HepG2 (cell line): ENCODE data around the gene DMGDH. TPM values are rescaled to one million over a fixed set of nuclear protein-coding genes. Genes with fewer than 3 reads are reported as not detected.

ENCODE experiments used
- AKNA ChIP-seq: sonication (generic); formaldehyde crosslinking; IDR thresholded peaks from 2 replicates; pipeline ENCODE4 v1.4.0; 2020; ENCODE audit warnings: missing genetic modification reagents, borderline replicate concordance
- HDAC6 ChIP-seq: fragments of 200-600 bp; sonication (generic); IDR thresholded peaks from 2 replicates; pipeline ENCODE4 v1.7.0; 2017; ENCODE audit warnings: mild to moderate bottlenecking, antibody characterized with exemption, low read length, low read depth
- HMG20A ChIP-seq: IDR thresholded peaks from 2 replicates; pipeline ENCODE4 v1.6.1; 2016; ENCODE audit warnings: borderline replicate concordance
- KIAA2018 ChIP-seq: sonication (generic); formaldehyde crosslinking; IDR thresholded peaks from 2 replicates; pipeline ENCODE4 v1.5.0; 2020; ENCODE audit warnings: mild to moderate bottlenecking, missing genetic modification reagents, borderline replicate concordance
- SNAI1 ChIP-seq: sonication (generic); formaldehyde crosslinking; IDR thresholded peaks from 2 replicates; pipeline ENCODE4 v1.5.0; 2020; ENCODE audit warnings: mild to moderate bottlenecking, missing genetic modification reagents, borderline replicate concordance
- ZFP62 ChIP-seq: sonication (generic); formaldehyde crosslinking; IDR thresholded peaks from 2 replicates; pipeline ENCODE4 v1.4.0; 2020; ENCODE audit warnings: missing genetic modification reagents
- ZNF160 ChIP-seq: sonication (generic); formaldehyde crosslinking; IDR thresholded peaks from 2 replicates; pipeline ENCODE4 v1.8.0; 2022; ENCODE audit warnings: mild to moderate bottlenecking, inconsistent platforms, missing genetic modification reagents
- ZNF280D ChIP-seq: sonication (generic); formaldehyde crosslinking; IDR thresholded peaks from 2 replicates; pipeline ENCODE4 v1.5.1; 2020; ENCODE audit warnings: mild to moderate bottlenecking, missing genetic modification reagents
- ZNF431 ChIP-seq: sonication (generic); formaldehyde crosslinking; IDR thresholded peaks from 2 replicates; pipeline ENCODE4 v1.9.0; 2022; ENCODE audit warnings: missing genetic modification reagents, low read depth, mild to moderate bottlenecking, borderline replicate concordance
- ZNF44 ChIP-seq: sonication (generic); formaldehyde crosslinking; IDR thresholded peaks from 2 replicates; pipeline ENCODE4 v1.5.1; 2020; ENCODE audit warnings: mild to moderate bottlenecking, missing genetic modification reagents
- ZNF550 ChIP-seq: sonication (generic); formaldehyde crosslinking; IDR thresholded peaks from 2 replicates; pipeline ENCODE4 v1.4.0; 2020; ENCODE audit warnings: mild to moderate bottlenecking, missing genetic modification reagents, borderline replicate concordance
- polyA plus RNA-seq, 8 experiments: library from polyadenylated mRNA; depleted of rRNA in 3 of 8; stranded (reverse) in 7 of 8; unstranded in 1 of 8; fragments of >200 nt; fragmentation: Illumina TruSeq in 4 of 8; extraction: Trizol in 4 of 8; gene quantifications; 2 replicates each; pipeline versions ENCODE4 v1.2.1 to v1.2.3, GENCODE V29; 2011 to 2016; ENCODE audit warnings: low read depth in 4 of 8, missing spikeins in 1 of 8, mixed read lengths in 1 of 8; ENCODE audit not compliant: insufficient read depth in 1 of 8
- total RNA-seq, 5 experiments: library from RNA; depleted of rRNA; stranded (reverse); fragments of >200 nt; fragmentation: Illumina TruSeq; extraction: Trizol; gene quantifications; 2 replicates each; pipeline ENCODE4 v1.2.3, GENCODE V29; 2016; ENCODE audit warnings: low read depth in 1 of 5

The DMGDH gene
- total and polyA plus RNA-seq, 2 of the 13 experiments (the other 11 are each of a cell fraction or from before 2014, with no cell fraction given): 3.6 to 7.9 TPM

- TF ChIP-seq ZFP62 (CRISPR knock-in tag) (no peak), ZNF44 (CRISPR knock-in tag) (no peak), KIAA2018 (CRISPR knock-in tag) (no peak), HDAC6 (no peak), ZNF280D (no peak), AKNA (CRISPR knock-in tag) (no peak), ZNF550 (no peak), HMG20A (CRISPR knock-in tag) (peak; percentile 76; the same call in 1 of the 2 replicates), ZNF160 (CRISPR knock-in tag) (no peak), SNAI1 (CRISPR knock-in tag) (no peak), ZNF431 (no peak)
Observed at GRCh38 chr5:79030663-79031484, 38.6 kb downstream of the DMGDH start (continued).
